Measurements from ENCODE around the gene GAA. TPM values are rescaled to one million over a fixed set of nuclear protein-coding genes. Genes with fewer than 3 reads are reported as not detected.

Gene GAA
- total and polyA plus RNA-seq, 2 of the 8 experiments (the other 6 are each of a cell fraction or from before 2014, with no cell fraction given): 14.8 to 30.0 TPM

DNA sequence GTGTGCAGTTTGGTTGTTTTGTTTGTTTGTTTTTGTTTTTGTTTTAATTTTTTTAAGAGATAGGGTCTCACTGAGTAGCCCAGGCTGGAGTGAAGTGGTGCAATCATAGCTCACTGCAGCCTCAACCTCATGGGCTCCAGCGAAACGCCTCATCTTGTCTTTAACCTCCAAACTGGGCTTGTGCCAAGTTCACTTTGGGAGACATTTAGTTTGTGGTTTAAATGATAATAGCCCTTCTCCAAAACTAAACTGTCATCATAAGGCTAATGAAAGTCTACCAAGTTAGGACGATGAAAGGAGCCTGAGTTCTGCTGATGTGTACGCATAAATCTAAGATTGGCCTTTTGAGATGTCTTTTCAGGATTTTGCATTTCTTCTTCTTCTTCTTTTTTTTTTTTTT lies 62.0 kb downstream of the GAA start (continued):
- no peak for TF ChIP-seq SP4 (IDR thresholded peaks at IDR 0.05; ENCODE audit: low read length)
